ENCODE measurements around the gene TOM1L2. TPM values are rescaled to one million over a fixed set of nuclear protein-coding genes. Genes with fewer than 3 reads are reported as not detected.

Gene TOM1L2
- total RNA-seq, 1 experiment from 2014 or later = 35.5 TPM

GRCh38 chr17:17880577-17881196 lies 91.5 kb downstream of the TOM1L2 start:
- Histone ChIP-seq H3K27me3 (replicated peaks; ENCODE audit: control insufficient read depth, insufficient read depth, low read length) (no peaks in the 10 kb centered on the region), H3K9me3 (no peaks in the 10 kb centered on the region), H3K4me3 (ENCODE audit: low read depth, low read length) (no peak overlapping the region), H3K36me3 (ENCODE audit: control insufficient read depth, insufficient read depth, low read length) (no peaks in the 10 kb centered on the region), H3K4me1 (no peaks in the 10 kb centered on the region)
- no peak for DNase-seq
- Mint-ChIP-seq H3K27me3 (ENCODE audit: insufficient read depth, unreplicated experiment) (no peaks in the 10 kb centered on the region), H3K9me3 (ENCODE audit: unreplicated experiment) (no peaks in the 10 kb centered on the region), H3K36me3 (ENCODE audit: insufficient read depth, unreplicated experiment) (peaks cover 20% of the 10 kb centered on the region), H3K27ac (ENCODE audit: unreplicated experiment) (no peak overlapping the region), H3K4me3 (ENCODE audit: unreplicated experiment) (no peak overlapping the region), H3K4me1 (ENCODE audit: low read depth, unreplicated experiment) (no peaks in the 10 kb centered on the region)
- intact Hi-C loops (cut with micrococcal nuclease; ENCODE audit: unreplicated experiment) = no loop called here
- POLR2A ChIA-PET = no interaction called here
- CTCF ChIA-PET = no interaction called here
- BruUV-seq (replicated peaks) = no TSS peak
- no peak for TF ChIP-seq CTCF (IDR thresholded peaks at IDR 0.05; ENCODE audit: insufficient read depth in 1 of 2, low read depth in 1 of 2, low read length in 1 of 2, severe bottlenecking in 1 of 2, unreplicated experiment in 1 of 2)

GRCh38 chr17:17877529-17878358 lies 94.5 kb downstream of the TOM1L2 start:
- H3K4me3 Mint-ChIP-seq (ENCODE audit: unreplicated experiment) = no peak overlapping the region
- no peaks in the 10 kb centered on the region for H3K9me3 Mint-ChIP-seq (ENCODE audit: unreplicated experiment)
- DNase-seq = no peak
- Histone ChIP-seq H3K4me3 (ENCODE audit: low read depth, low read length) (no peak overlapping the region), H3K27me3 (replicated peaks; ENCODE audit: control insufficient read depth, insufficient read depth, low read length) (no peaks in the 10 kb centered on the region), H3K36me3 (ENCODE audit: control insufficient read depth, insufficient read depth, low read length) (no peaks in the 10 kb centered on the region), H3K9me3 (no peaks in the 10 kb centered on the region), H3K4me1 (no peaks in the 10 kb centered on the region)
- intact Hi-C loops (cut with micrococcal nuclease; ENCODE audit: unreplicated experiment) = loop anchor here (5.0 kb wide), 1 partner anchor 40 kb away; no protein-coding TSS in a partner anchor
- BruUV-seq (replicated peaks) = no TSS peak
- no peak overlapping the region for H3K27ac Mint-ChIP-seq (ENCODE audit: unreplicated experiment)
- no peak for TF ChIP-seq CTCF (IDR thresholded peaks at IDR 0.05; ENCODE audit: insufficient read depth in 1 of 2, low read depth in 1 of 2, low read length in 1 of 2, severe bottlenecking in 1 of 2, unreplicated experiment in 1 of 2)
- H3K36me3 Mint-ChIP-seq (ENCODE audit: insufficient read depth, unreplicated experiment) = peaks cover 14% of the 10 kb centered on the region
- POLR2A ChIA-PET = no interaction called here
- CTCF ChIA-PET = no interaction called here
- no peaks in the 10 kb centered on the region for H3K27me3 Mint-ChIP-seq (ENCODE audit: insufficient read depth, unreplicated experiment)
- no peaks in the 10 kb centered on the region for H3K4me1 Mint-ChIP-seq (ENCODE audit: low read depth, unreplicated experiment)

GRCh38 chr17:17876959-17877528 lies 95.2 kb downstream of the TOM1L2 start:
- Mint-ChIP-seq H3K36me3 (ENCODE audit: insufficient read depth, unreplicated experiment) (peaks cover 14% of the 10 kb centered on the region), H3K27ac (ENCODE audit: unreplicated experiment) (no peak overlapping the region), H3K4me1 (ENCODE audit: low read depth, unreplicated experiment) (no peaks in the 10 kb centered on the region), H3K4me3 (ENCODE audit: unreplicated experiment) (no peak overlapping the region), H3K27me3 (ENCODE audit: insufficient read depth, unreplicated experiment) (no peaks in the 10 kb centered on the region), H3K9me3 (ENCODE audit: unreplicated experiment) (no peaks in the 10 kb centered on the region)
- BruUV-seq (replicated peaks) = no TSS peak
- no peak for TF ChIP-seq CTCF (IDR thresholded peaks at IDR 0.05; ENCODE audit: insufficient read depth in 1 of 2, low read depth in 1 of 2, low read length in 1 of 2, severe bottlenecking in 1 of 2, unreplicated experiment in 1 of 2)
- intact Hi-C loops (cut with micrococcal nuclease; ENCODE audit: unreplicated experiment) = loop anchor here (5.0 kb wide), 1 partner anchor 40 kb away; no protein-coding TSS in a partner anchor
- no peaks in the 10 kb centered on the region for H3K4me1 ChIP-seq
- no peaks in the 10 kb centered on the region for H3K9me3 ChIP-seq
- CTCF ChIA-PET = no interaction called here
- H3K4me3 ChIP-seq (ENCODE audit: low read depth, low read length) = no peak overlapping the region
- POLR2A ChIA-PET = no interaction called here
- no peak for DNase-seq
- no peaks in the 10 kb centered on the region for H3K36me3 ChIP-seq (ENCODE audit: control insufficient read depth, insufficient read depth, low read length)
- no peaks in the 10 kb centered on the region for H3K27me3 ChIP-seq (replicated peaks; ENCODE audit: control insufficient read depth, insufficient read depth, low read length)
